Measurements from ENCODE around the gene OR2T6. TPM values are rescaled to one million over a fixed set of nuclear protein-coding genes. Genes with fewer than 3 reads are reported as not detected.
"Not testable (repeated sequence)": the region's sequence is repeated elsewhere in the genome, so short reads cannot be mapped to it uniquely, and the experiment has no call there.

OR2T6 gene
- total RNA-seq, 1 experiment from 2014 or later = not detected

DNA sequence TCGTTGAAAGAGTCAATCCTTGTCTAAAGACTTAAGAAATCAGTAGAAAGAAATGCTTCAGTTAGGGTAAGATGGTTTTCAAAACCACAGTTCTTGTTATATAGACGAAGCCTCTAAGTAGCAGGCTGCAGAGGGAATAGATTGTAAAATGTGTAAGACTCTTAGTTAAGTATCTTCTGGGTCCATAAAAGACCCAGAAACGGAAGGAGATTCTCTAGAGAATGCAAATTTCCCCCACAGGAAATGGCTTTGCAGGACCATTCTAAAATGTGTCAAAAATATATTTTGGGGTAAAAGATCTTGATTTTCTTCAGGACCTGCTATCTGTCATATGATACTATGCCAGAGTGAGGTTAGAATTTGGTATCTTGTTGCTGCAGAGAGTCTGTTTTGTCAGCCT, 40.7 kb downstream of the OR2T6 start:
- Histone ChIP-seq H3K9ac (ENCODE audit: low read length) (no peak overlapping the region), H3K9me2 (replicated peaks; ENCODE audit: low read length) (no peaks in the 10 kb centered on the region), H3F3A (ENCODE audit: low read length, unreplicated experiment) (no peaks in the 10 kb centered on the region), H4K20me1 (ENCODE audit: low read length) (no peaks in the 10 kb centered on the region), H3K79me2 (ENCODE audit: low read length) (no peaks in the 10 kb centered on the region), H3K36me3 (ENCODE audit: low read depth, low read length) (no peaks in the 10 kb centered on the region), H3K4me2 (ENCODE audit: low read length) (no peak overlapping the region), H3K27ac (ENCODE audit: low read length) (no peak overlapping the region), H3K9me3 (ENCODE audit: low read length) (peaks cover 62% of the 10 kb centered on the region), H3K27me3 (ENCODE audit: low read length) (no peaks in the 10 kb centered on the region), H3K4me3 (ENCODE audit: low read length) (no peak overlapping the region), H3K4me1 (ENCODE audit: insufficient read depth, low read length) (no peaks in the 10 kb centered on the region), H2AFZ (ENCODE audit: low read length) (no peak overlapping the region)
- POLR2A ChIA-PET (ENCODE audit: unreplicated experiment) = no interaction called here
- TF ChIP-seq, protein P1, sequence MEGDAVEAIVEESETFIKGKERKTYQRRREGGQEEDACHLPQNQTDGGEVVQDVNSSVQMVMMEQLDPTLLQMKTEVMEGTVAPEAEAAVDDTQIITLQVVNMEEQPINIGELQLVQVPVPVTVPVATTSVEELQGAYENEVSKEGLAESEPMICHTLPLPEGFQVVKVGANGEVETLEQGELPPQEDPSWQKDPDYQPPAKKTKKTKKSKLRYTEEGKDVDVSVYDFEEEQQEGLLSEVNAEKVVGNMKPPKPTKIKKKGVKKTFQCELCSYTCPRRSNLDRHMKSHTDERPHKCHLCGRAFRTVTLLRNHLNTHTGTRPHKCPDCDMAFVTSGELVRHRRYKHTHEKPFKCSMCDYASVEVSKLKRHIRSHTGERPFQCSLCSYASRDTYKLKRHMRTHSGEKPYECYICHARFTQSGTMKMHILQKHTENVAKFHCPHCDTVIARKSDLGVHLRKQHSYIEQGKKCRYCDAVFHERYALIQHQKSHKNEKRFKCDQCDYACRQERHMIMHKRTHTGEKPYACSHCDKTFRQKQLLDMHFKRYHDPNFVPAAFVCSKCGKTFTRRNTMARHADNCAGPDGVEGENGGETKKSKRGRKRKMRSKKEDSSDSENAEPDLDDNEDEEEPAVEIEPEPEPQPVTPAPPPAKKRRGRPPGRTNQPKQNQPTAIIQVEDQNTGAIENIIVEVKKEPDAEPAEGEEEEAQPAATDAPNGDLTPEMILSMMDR (conservative IDR thresholded peaks at IDR 0.05; ENCODE audit: low read depth, low read length) = no peak
- DNase-seq = no peak
- no TSS peak for BruUV-seq (replicated peaks)
- CTCF ChIA-PET = no interaction called here
- intact Hi-C loops (cut with micrococcal nuclease) = no loop called here
- ATAC-seq = no peak

DNA sequence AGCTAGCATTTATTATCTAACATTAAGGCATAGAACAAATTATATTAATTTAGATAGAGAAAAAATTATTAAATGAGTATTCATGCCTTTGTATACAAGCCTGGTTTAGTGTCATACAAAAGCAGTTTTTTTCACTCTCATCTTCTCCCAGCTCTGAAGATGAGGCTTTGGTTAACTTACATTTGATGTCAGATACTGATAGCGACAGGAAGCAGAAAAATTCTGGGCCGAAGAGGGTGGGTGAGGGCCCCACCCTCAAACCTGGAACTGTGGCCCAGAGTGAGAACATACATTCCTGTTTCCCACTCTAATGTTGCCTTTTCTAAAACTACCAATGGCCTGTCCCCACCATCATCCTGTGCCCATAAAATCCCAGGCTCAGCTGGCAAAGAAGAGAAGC, 42.3 kb downstream of the OR2T6 start:
- Histone ChIP-seq H3K27me3 (ENCODE audit: low read length) (no peaks in the 10 kb centered on the region), H3K79me2 (ENCODE audit: low read length) (no peaks in the 10 kb centered on the region), H3K4me1 (ENCODE audit: insufficient read depth, low read length) (no peaks in the 10 kb centered on the region), H3K4me2 (ENCODE audit: low read length) (no peak overlapping the region), H3K36me3 (ENCODE audit: low read depth, low read length) (no peaks in the 10 kb centered on the region), H3K9ac (ENCODE audit: low read length) (no peak overlapping the region), H3F3A (ENCODE audit: low read length, unreplicated experiment) (no peaks in the 10 kb centered on the region), H3K9me3 (ENCODE audit: low read length) (peaks cover 66% of the 10 kb centered on the region), H3K27ac (ENCODE audit: low read length) (no peak overlapping the region), H4K20me1 (ENCODE audit: low read length) (no peaks in the 10 kb centered on the region), H3K9me2 (replicated peaks; ENCODE audit: low read length) (no peaks in the 10 kb centered on the region), H3K4me3 (ENCODE audit: low read length) (no peak overlapping the region), H2AFZ (ENCODE audit: low read length) (no peak overlapping the region)
- POLR2A ChIA-PET (ENCODE audit: unreplicated experiment) = interaction anchor here (0.6 to 0.7 kb wide), 2 partner anchors 9 to 40 kb away, joined by 3 read pairs; no protein-coding TSS in a partner anchor
- intact Hi-C loops (cut with micrococcal nuclease) = no loop called here
- CTCF ChIA-PET = no interaction called here
- DNase-seq (no peak), ATAC-seq (no peak)
- no TSS peak for BruUV-seq (replicated peaks)
- TF ChIP-seq, protein P1 (conservative IDR thresholded peaks at IDR 0.05; ENCODE audit: low read depth, low read length) = no peak
- TF ChIP-seq EZH2 (IDR thresholded peaks at IDR 0.05; ENCODE audit: low read length, unreplicated experiment) (no peak), EZH2phosphoT487 (IDR thresholded peaks at IDR 0.05; ENCODE audit: borderline replicate concordance, low read length) (no peak)

DNA sequence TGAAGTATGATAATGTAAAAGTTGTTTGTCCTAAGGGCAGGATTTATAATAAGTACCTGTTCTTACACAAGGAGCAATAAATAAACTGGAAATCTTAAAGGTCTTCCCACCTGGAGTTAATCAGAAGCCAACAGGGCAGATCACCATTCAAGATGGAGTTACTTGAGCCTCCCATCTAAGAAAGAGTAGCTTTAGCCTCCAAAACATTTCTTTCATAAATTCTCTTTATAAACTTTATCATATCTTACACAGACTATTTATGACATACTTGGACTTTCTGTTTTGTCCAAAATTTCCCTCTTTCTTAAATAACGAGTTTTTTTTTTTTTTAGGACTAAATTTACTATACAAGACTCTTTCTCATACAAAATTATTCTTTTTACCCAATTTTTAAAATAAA, 45.8 kb downstream of the OR2T6 start:
- Histone ChIP-seq H3K4me2 (ENCODE audit: low read length) (no peak overlapping the region), H3K27ac (ENCODE audit: low read length) (no peak overlapping the region), H3K27me3 (ENCODE audit: low read length) (no peaks in the 10 kb centered on the region), H3K4me1 (ENCODE audit: insufficient read depth, low read length) (no peaks in the 10 kb centered on the region), H3K9ac (ENCODE audit: low read length) (no peak overlapping the region), H3K79me2 (ENCODE audit: low read length) (no peaks in the 10 kb centered on the region), H3K9me3 (ENCODE audit: low read length) (peaks cover 53% of the 10 kb centered on the region), H3K36me3 (ENCODE audit: low read depth, low read length) (no peaks in the 10 kb centered on the region), H3F3A (ENCODE audit: low read length, unreplicated experiment) (no peaks in the 10 kb centered on the region), H2AFZ (ENCODE audit: low read length) (no peak overlapping the region), H4K20me1 (ENCODE audit: low read length) (no peaks in the 10 kb centered on the region), H3K9me2 (replicated peaks; ENCODE audit: low read length) (no peaks in the 10 kb centered on the region), H3K4me3 (ENCODE audit: low read length) (no peak overlapping the region)
- CTCF ChIA-PET = no interaction called here
- TF ChIP-seq EZH2phosphoT487 (IDR thresholded peaks at IDR 0.05; ENCODE audit: borderline replicate concordance, low read length) = no peak
- TF ChIP-seq, protein P1 (conservative IDR thresholded peaks at IDR 0.05; ENCODE audit: low read depth, low read length) = no peak
- no peak for TF ChIP-seq EZH2 (IDR thresholded peaks at IDR 0.05; ENCODE audit: low read length, unreplicated experiment)
- BruUV-seq (replicated peaks) = no TSS peak
- intact Hi-C loops (cut with micrococcal nuclease) = no loop called here
- ATAC-seq (no peak), DNase-seq (peak; percentile 19)
- POLR2A ChIA-PET (ENCODE audit: unreplicated experiment) = no interaction called here

DNA sequence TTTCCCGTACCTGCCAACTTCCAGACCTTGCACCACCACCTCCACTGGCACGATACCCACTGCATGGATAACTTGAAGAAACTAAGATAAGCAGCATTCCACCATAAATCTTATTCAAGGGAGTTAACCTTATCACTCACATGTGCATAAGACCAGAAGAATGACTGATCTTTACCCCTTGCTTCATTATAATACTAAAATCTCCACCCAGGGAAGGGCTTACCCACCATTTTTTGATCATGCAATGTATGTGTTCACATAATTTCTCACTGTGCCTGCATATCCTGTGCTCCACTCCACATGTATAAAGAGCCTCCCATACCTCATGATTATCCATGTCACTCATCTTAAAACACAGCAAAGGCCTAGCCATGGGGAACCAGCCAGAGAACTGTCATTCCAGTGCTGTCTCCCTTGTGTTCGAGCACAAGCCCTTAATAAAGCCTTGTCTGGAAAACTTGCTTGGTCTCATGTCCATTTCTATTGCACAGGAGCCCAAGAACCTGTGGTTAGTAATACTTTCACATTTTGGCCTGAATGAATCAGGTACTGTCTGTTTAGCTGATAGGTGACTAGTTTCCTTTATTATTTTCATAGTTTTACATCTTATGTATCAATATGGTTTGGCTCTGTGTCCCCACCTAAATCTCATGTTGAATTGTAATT, 52.1 kb downstream of the OR2T6 start:
- intact Hi-C loops (cut with micrococcal nuclease); BruUV-seq (replicated peaks); POLR2A ChIA-PET (ENCODE audit: unreplicated experiment): not testable (repeated sequence)

More for the DNA sequence above, 52.1 kb downstream of the OR2T6 start:
- H3K9ac ChIP-seq (ENCODE audit: low read length); H4K20me1 ChIP-seq (ENCODE audit: low read length); DNase-seq; H3K36me3 ChIP-seq (ENCODE audit: low read depth, low read length); H3K79me2 ChIP-seq (ENCODE audit: low read length); H3K27ac ChIP-seq (ENCODE audit: low read length); CTCF ChIA-PET; H3K9me3 ChIP-seq (ENCODE audit: low read length); H3F3A ChIP-seq (ENCODE audit: low read length, unreplicated experiment); H2AFZ ChIP-seq (ENCODE audit: low read length); H3K4me2 ChIP-seq (ENCODE audit: low read length); H3K27me3 ChIP-seq (ENCODE audit: low read length); H3K9me2 ChIP-seq (replicated peaks; ENCODE audit: low read length); H3K4me1 ChIP-seq (ENCODE audit: insufficient read depth, low read length); ATAC-seq; H3K4me3 ChIP-seq (ENCODE audit: low read length): not testable (repeated sequence)

Data from PC-3 (cell line).